T-helper 1 cell treated with Interleukin-12 subunit alpha and Interleukin-12 subunit beta and Interleukin-4 antibody, amounts not matched to agents 30 ng/mL and 1 ng/mL, for 36 hours (primary cell): Measurements from ENCODE around the gene PRRX2. TPM values are rescaled to one million over a fixed set of nuclear protein-coding genes. Genes with fewer than 3 reads are reported as not detected.

Experiments used
- intact Hi-C: fragments of 100-400 bp; cut with micrococcal nuclease; formaldehyde crosslinking; loops from one replicate; pipeline ENCODE4 v1.15.1; 2024
- total RNA-seq: library from RNA; stranded (reverse); gene quantifications from 2 replicates; pipeline ENCODE4 v1.2.3, GENCODE V29; 2022

PRRX2 gene
- total RNA-seq, result 1.5 and 1.6 TPM in 2 replicates

DNA sequence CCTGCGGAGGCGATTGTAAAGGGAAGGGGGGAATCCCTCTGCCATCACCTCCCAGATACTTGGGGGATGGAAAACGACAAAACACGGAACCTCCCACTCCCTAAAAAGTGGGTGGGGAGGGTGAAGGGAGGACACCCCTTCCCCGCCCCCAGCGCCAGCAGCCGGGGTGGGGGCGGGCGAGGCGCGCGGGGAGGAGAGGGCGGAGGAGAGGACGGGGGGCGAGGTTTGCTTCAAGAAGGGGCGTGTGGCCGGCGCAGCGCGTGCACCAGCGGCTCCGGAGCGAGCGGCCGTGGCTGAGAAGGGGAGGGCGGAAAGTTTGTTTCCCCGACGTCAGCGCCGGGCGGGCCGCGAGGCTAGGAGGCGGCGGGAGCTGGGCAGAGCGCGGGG is at the start of gene PRRX2:
PRRX2 (plus strand) TSS at position 259 of the 387 bp plus-strand sequence. CDS start 221 bp downstream, outside the sequence.
- intact Hi-C loops, result loop anchor here (1.0 kb wide), 2 partner anchors 23 to 125 kb away; partner anchors contain the start of gene ASB6

DNA sequence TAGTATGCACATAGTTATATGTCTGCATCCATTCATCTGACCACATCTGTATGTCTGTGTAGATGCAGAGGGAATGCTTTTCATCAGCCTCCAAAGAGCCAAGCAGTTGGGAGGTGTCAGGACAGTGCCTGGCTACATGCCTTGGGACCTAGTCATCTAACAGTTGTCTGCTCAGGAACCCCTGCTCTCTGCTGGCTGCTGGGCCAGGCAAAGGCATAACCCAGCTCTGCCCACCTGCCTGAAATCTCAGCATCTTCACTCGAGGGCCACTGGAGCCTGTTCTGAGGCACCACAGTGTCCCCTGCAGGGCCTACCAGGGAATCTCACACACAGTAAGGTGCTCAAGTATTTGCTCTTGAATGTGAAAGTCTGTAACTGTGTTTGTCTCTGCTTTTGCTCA is 48.3 kb upstream of the PRRX2 start:
- intact Hi-C loops, result no loop called here

DNA sequence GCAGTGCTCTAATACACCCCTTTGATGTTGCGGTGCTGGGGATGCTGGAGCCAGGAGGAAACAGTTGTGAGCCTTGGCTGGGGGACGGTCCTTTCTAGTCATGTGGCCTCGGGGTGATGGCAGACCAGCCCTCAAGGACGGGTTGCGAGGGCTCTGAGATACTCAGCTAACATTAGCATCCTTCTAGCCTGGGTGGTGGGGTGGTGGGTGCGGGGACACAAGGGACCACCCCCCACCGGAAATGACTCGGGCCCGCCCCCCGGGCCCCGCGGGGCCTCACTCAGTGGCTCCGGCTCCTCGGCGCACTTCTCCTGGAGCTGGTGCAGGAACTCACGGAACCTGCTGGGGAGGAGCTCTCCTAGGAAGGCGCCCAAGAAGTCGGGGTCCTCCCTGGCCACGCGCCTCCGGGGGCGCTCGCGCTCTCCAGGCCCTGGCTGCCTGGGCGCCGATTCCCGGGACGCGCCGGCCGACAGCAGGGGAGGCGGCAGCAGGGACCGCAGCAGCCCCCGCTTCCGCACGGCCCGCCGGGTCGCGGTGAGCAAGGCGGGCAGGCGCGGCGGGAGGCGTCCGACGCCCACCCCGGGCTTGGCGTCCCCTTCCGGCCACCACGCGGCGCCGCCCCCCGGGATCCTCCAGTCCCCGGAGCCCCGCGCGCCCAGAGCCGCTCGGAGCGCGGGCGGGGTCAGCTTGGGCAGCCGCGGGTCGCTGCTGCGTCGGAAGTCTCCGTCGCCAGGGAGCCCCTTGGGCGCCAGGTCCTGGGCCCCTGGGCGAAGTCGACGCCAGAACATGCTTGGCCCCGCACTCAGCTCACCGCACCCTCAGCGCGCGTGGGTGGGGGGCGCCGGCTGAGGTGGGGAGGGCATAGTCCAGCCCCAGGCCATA is 45.4 kb upstream of the PRRX2 start:
- intact Hi-C loops, result loop anchor here (10.0 kb wide), 1 partner anchor 425 kb away; the partner anchor contains the start of gene FNBP1

DNA sequence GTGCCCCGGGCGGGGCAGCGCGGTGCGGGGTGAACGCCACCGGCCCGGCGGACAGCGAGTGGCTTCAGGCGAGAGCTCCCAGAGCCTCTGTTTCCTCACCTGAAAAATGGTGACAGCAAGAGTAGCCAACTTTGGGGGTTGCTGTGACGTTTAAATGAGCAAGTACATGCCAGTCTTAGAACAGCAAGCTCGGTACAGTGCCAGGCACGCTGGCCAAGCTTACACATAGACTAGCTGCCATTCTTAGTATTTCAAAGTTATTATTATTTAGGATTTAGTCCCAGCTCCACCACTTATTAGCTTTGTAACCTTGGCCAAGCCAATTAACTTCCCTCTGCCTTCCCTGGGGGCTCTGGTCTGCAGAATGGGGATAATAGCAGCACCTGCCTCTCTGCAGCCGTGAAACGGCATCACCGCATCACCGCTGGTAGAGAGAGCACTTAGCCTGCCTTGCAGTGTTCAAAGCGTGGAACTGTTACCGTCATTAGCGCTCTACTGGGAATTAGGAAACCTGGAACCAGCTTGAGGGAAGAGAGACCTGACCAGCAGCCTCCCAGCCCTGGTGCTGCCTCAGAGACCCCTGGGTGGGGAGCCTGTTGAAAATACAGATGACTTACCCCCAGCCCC is 44.7 kb upstream of the PRRX2 start, which contains the start of gene C9orf50:
C9orf50 (minus strand) TSS at position 433 of the 627 bp plus-strand sequence. CDS start 527 bp downstream, outside the sequence.
- intact Hi-C loops, result loop anchor here (10.0 kb wide), 1 partner anchor 424 kb away; the partner anchor contains the start of gene FNBP1

GRCh38 chr9:129623331-129623730 is 42.1 kb upstream of the PRRX2 start:
- intact Hi-C loops, result loop anchor here (10.0 kb wide), 1 partner anchor 421 kb away; the partner anchor contains the start of gene FNBP1

- intact Hi-C loops, result loop anchor here (1.0 to 10.0 kb wide), 5 partner anchors 13 to 493 kb away; partner anchors contain the start of gene FNBP1
Observed at GRCh38 chr9:129624168-129624759, 41.2 kb upstream of the PRRX2 start.

DNA sequence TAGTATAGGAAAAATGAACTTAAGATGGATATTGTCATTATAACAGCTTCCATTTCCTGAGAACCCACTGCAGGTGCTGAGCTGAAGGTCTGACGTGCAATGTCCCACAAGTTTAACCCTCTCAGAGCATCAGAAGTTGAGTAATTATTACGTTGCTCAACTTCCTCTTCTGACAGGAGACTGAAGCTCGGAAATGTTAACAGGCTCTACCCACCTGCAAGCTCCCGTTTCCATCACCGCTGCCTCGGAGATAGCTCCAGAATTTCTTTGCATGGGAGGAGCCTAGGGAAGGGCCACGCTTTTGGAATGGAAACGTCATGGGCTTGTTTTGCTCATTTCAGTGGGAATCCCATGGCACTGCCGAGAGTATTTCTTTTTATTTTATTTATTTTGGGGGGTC is 40.5 kb upstream of the PRRX2 start:
- intact Hi-C loops, result loop anchor here (1.0 to 10.0 kb wide), 6 partner anchors 14 to 494 kb away; partner anchors contain the start of gene FNBP1

- intact Hi-C loops, result loop anchor here (1.0 to 10.0 kb wide), 8 partner anchors 16 to 589 kb away; partner anchors contain the start of genes ASB6, C9orf78, CRAT and DOLPP1
Observed at GRCh38 chr9:129626079-129626624, 39.3 kb upstream of the PRRX2 start, which contains the start of gene NTMT1. NTMT1 (plus strand) TSS chr9:129626163; CDS start chr9:129632704, 6,541 bp downstream.

- intact Hi-C loops, result loop anchor here (1.0 to 10.0 kb wide), 8 partner anchors 16 to 590 kb away; partner anchors contain the start of genes ASB6, C9orf78, CRAT and DOLPP1
Observed at GRCh38 chr9:129626625-129627284, 38.7 kb upstream of the PRRX2 start.

DNA sequence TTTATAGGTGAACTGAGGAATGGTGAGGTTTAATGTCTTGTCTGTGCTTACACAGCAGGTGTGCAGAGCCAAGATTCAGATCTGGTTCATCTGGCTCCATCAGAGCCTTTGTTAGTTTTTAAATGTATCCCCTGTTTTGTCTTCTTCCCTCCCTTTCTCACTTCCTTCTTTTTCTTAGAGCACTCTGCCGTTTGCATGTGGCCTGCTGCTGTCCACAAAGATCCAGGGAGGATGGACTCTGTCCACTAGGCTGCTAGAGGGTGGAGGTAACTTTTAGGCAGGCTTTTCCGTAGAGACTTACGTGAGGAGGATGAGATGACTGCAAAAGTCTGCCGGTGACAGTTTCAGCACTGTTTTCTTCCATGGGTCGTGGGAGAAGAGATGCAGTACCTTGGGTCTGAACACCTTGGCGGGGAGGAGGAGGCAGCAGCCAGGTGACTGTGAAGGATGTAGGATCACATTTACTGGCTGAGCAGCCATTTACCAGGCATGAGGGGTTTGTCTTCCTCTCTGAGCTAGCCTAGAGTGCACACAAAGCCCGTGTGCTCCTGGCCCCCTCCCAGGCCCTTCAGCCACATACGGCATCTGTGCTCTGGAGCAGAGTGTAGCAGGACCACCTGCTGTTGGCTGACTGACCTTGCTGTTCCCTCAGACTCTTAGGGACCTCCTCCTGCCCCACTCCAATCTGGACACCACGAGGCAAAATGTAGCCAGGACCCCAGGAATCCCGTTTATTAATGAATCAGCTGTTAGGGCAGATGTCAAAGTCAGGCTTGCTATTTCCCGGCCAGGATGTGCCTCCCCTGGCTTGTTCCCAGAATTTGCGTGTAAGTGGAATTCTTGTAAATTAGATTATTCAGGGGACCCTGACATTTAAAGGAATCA is 37.6 kb upstream of the PRRX2 start:
- intact Hi-C loops, result loop anchor here (2.0 to 10.0 kb wide), 2 partner anchors 417 to 591 kb away; partner anchors contain the start of genes FNBP1 and MIGA2

GRCh38 chr9:129628709-129629108 is 36.7 kb upstream of the PRRX2 start:
- intact Hi-C loops, result loop anchor here (10.0 kb wide), 1 partner anchor 416 kb away; the partner anchor contains the start of gene FNBP1

- intact Hi-C loops, result loop anchor here (10.0 kb wide), 1 partner anchor 415 kb away; the partner anchor contains the start of gene FNBP1
Observed at GRCh38 chr9:129629251-129629820, 36.1 kb upstream of the PRRX2 start.

- intact Hi-C loops, result no loop called here
Observed at GRCh38 chr9:129630967-129631673, 34.3 kb upstream of the PRRX2 start.

DNA sequence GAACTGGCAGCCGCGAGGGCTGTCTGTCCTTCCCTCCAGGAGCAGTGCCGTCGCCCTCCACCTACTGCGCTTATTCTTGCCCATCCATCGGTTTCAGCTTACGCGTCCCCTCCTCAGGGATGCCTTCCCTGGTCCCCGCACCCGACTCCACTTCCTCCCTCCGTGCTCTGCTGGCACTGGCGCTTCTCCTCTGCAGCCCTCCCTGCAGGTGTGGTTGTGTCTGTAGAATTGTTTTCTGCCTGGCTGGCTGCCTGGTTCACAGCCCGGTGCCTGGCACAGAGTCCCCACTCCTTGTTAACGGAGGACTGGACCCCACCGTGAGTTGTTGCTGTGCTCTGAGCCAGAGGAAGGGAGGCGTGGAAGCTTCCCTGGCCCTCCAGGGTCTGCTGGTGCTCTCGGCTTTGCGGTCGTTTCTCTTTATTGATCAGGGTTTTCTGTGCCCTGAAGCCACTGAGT is 33.7 kb upstream of the PRRX2 start:
- intact Hi-C loops, result no loop called here

- intact Hi-C loops, result no loop called here
Observed at GRCh38 chr9:129632460-129632859, 33.0 kb upstream of the PRRX2 start.

- intact Hi-C loops, result no loop called here
Observed at GRCh38 chr9:129633207-129633606, 32.2 kb upstream of the PRRX2 start.

- intact Hi-C loops, result no loop called here
Observed at GRCh38 chr9:129633848-129634247, 31.6 kb upstream of the PRRX2 start.
